ENCODE measurements around the gene GPR132. TPM values are rescaled to one million over a fixed set of nuclear protein-coding genes. Genes with fewer than 3 reads are reported as not detected.

The GPR132 gene
- total RNA-seq, 2 donors from 2014 or later = 0.68 to 1.4 TPM

- Histone ChIP-seq H3K27me3 (replicated peaks; ENCODE audit: insufficient read depth) (peaks cover 6% of the 10 kb centered on the region), H3K4me3 (no peak overlapping the region), H3K27ac (no peak overlapping the region), H3K9me3 (no peaks in the 10 kb centered on the region), H3K4me1 (replicated peaks) (no peaks in the 10 kb centered on the region), H3K36me3 (no peaks in the 10 kb centered on the region)
- DNase-seq (ENCODE audit: low spot score) = no peak
- TF ChIP-seq POLR2A (IDR thresholded peaks at IDR 0.05) (no peak), CTCF (IDR thresholded peaks at IDR 0.05) (no peak), POLR2AphosphoS5 (IDR thresholded peaks at IDR 0.05) (no peak)
- 60% methylated on average over 10 of the region's 11 CpGs for WGBS
- intact Hi-C loops (cut with DNase I) = no loop called here
These were observed 7.2 kb upstream of the GPR132 start for GRCh38 chr14:105072381-105072861.

GRCh38 chr14:105071942-105072341 lies 6.7 kb upstream of the GPR132 start:
- no peak for DNase-seq (ENCODE audit: low spot score)
- H3K27ac ChIP-seq = no peak overlapping the region
- H3K4me3 ChIP-seq = no peak overlapping the region
- peaks cover 6% of the 10 kb centered on the region for H3K27me3 ChIP-seq (replicated peaks; ENCODE audit: insufficient read depth)
- no peaks in the 10 kb centered on the region for H3K9me3 ChIP-seq
- no peaks in the 10 kb centered on the region for H3K4me1 ChIP-seq (replicated peaks)
- H3K36me3 ChIP-seq = no peaks in the 10 kb centered on the region
- 93% methylated on average over 25 of the region's 25 CpGs for WGBS
- intact Hi-C loops (cut with DNase I) = no loop called here
- TF ChIP-seq CTCF (IDR thresholded peaks at IDR 0.05) = no peak
- no peak for TF ChIP-seq POLR2AphosphoS5 (IDR thresholded peaks at IDR 0.05)
- TF ChIP-seq POLR2A (IDR thresholded peaks at IDR 0.05) = no peak

GRCh38 chr14:105071326-105071725 lies 6.1 kb upstream of the GPR132 start:
- H3K27me3 ChIP-seq (replicated peaks; ENCODE audit: insufficient read depth) = peaks cover 6% of the 10 kb centered on the region
- H3K4me1 ChIP-seq (replicated peaks) = no peaks in the 10 kb centered on the region

GRCh38 chr14:105070760-105071137 lies 5.5 kb upstream of the GPR132 start:
- WGBS = 44% methylated on average over 7 of the region's 7 CpGs
- Histone ChIP-seq H3K36me3 (no peaks in the 10 kb centered on the region), H3K4me1 (replicated peaks) (no peaks in the 10 kb centered on the region), H3K27me3 (replicated peaks; ENCODE audit: insufficient read depth) (peaks cover 6% of the 10 kb centered on the region), H3K27ac (no peak overlapping the region), H3K9me3 (no peaks in the 10 kb centered on the region), H3K4me3 (no peak overlapping the region)
- intact Hi-C loops (cut with DNase I) = no loop called here
- DNase-seq (ENCODE audit: low spot score) = no peak
- no peak for TF ChIP-seq POLR2AphosphoS5 (IDR thresholded peaks at IDR 0.05)
- no peak for TF ChIP-seq POLR2A (IDR thresholded peaks at IDR 0.05)
- no peak for TF ChIP-seq CTCF (IDR thresholded peaks at IDR 0.05)

More at GRCh38 chr14:105071326-105071725, 6.1 kb upstream of the GPR132 start:
- no peak for DNase-seq (ENCODE audit: low spot score)
- no peak overlapping the region for H3K27ac ChIP-seq
- TF ChIP-seq CTCF (IDR thresholded peaks at IDR 0.05) = no peak
- TF ChIP-seq POLR2A (IDR thresholded peaks at IDR 0.05) = no peak
- no peak for TF ChIP-seq POLR2AphosphoS5 (IDR thresholded peaks at IDR 0.05)
- no peak overlapping the region for H3K4me3 ChIP-seq
- no peaks in the 10 kb centered on the region for H3K9me3 ChIP-seq
- no peaks in the 10 kb centered on the region for H3K36me3 ChIP-seq
- 82% methylated on average over 15 of the region's 15 CpGs for WGBS
- intact Hi-C loops (cut with DNase I) = no loop called here

GRCh38 chr14:105069871-105070759 lies 4.9 kb upstream of the GPR132 start:
- H3K36me3 ChIP-seq = no peaks in the 10 kb centered on the region
- DNase-seq (ENCODE audit: low spot score) = no peak
- H3K4me3 ChIP-seq = no peak overlapping the region
- no peak overlapping the region for H3K27ac ChIP-seq
- WGBS = 74% methylated on average over 20 of the region's 20 CpGs
- H3K27me3 ChIP-seq (replicated peaks; ENCODE audit: insufficient read depth) = peaks cover 6% of the 10 kb centered on the region
- no peaks in the 10 kb centered on the region for H3K4me1 ChIP-seq (replicated peaks)
- TF ChIP-seq POLR2AphosphoS5 (IDR thresholded peaks at IDR 0.05) = no peak
- no peak for TF ChIP-seq POLR2A (IDR thresholded peaks at IDR 0.05)
- TF ChIP-seq CTCF (IDR thresholded peaks at IDR 0.05) = no peak
- intact Hi-C loops (cut with DNase I) = no loop called here
- no peaks in the 10 kb centered on the region for H3K9me3 ChIP-seq

Measured in prostate gland (tissue), 2 donors.